A549 (cell line): ENCODE results near the gene SEC14L5. TPM values are rescaled to one million over a fixed set of nuclear protein-coding genes. Genes with fewer than 3 reads are reported as not detected.
"Not testable (repeated sequence)": the region's sequence is repeated elsewhere in the genome, so short reads cannot be mapped to it uniquely, and the experiment has no call there.

Source experiments
- ATAC-seq, 2 experiments: fragments of 200-7000 bp in 1 of 2; fragments of >200 bp in 1 of 2; cut with Nextera tagmentation in 1 of 2; cut with Tn5 transposase in 1 of 2; 3 replicates each; pipeline versions ENCODE4 v1.8.0 to v1.9.1; 2018 to 2020; ENCODE audit warnings: mild to moderate bottlenecking in 1 of 2, moderate library complexity in 1 of 2
- CTCF ChIA-PET: fragments of 300-600 bp; sonication (Branson Sonifier 250); formaldehyde crosslinking; extraction: SDS; loops from one replicate; lab custom pipeline; 2021; ENCODE audit warnings: antibody characterized with exemption, inconsistent platforms; lab: Yijun Ruan, JAX
- POLR2A ChIA-PET: fragments of 350-600 bp; formaldehyde crosslinking; extraction: SDS; loops from one replicate; lab custom pipeline; 2021; ENCODE audit warnings: antibody characterized with exemption, inconsistent platforms; lab: Yijun Ruan, JAX
- DNase-seq, 2 experiments: peaks; one replicate each; pipeline versions ENCODE4 v3.0.0 to v3.0.0-alpha.2; 2011 to 2016; ENCODE audit warnings: low read depth in 1 of 2, low spot score in 1 of 2
- FAIRE-seq: peaks from 2 replicates; lab custom pipeline; 2011; peaks lifted over from hg19 to GRCh38; lab: Jason Lieb, UNC
- H3K27ac ChIP-seq, 2 experiments: fragments of >200 bp; sonication (Bioruptor Twin); formaldehyde crosslinking; 3 replicates each; pipeline ENCODE4 v1.5.1; 2016 to 2017
- H3K4me1 ChIP-seq: fragments of >200 bp; sonication (Bioruptor Twin); formaldehyde crosslinking; 3 replicates; pipeline ENCODE4 v1.6.1; 2016
- H3K4me2 ChIP-seq: fragments of >200 bp; sonication (Bioruptor Twin); formaldehyde crosslinking; 3 replicates; pipeline ENCODE4 v1.6.1; 2016
- H3K4me3 ChIP-seq: fragments of >200 bp; sonication (Bioruptor Twin); formaldehyde crosslinking; 3 replicates; pipeline ENCODE4 v1.5.1; 2016
- H3K9me3 ChIP-seq: fragments of >200 bp; sonication (Bioruptor Twin); formaldehyde crosslinking; 3 replicates; pipeline ENCODE4 v1.6.1; 2016
- CEBPB ChIP-seq, 2 experiments: fragments of >200 bp in 1 of 2; sonication (Bioruptor Twin) in 1 of 2; formaldehyde crosslinking in 1 of 2; IDR thresholded peaks; 2 replicates each; pipeline ENCODE4 v1.6.1; 2012 to 2016
- CHD4 ChIP-seq: fragments of 200-600 bp; sonication (generic); IDR thresholded peaks from 2 replicates; pipeline ENCODE4 v1.6.1; 2016; ENCODE audit warnings: antibody characterized with exemption, mild to moderate bottlenecking, borderline replicate concordance
- CTCF ChIP-seq: fragments of >200 bp; sonication (Bioruptor Twin); formaldehyde crosslinking; IDR thresholded peaks from 3 replicates; pipeline ENCODE4 v1.5.1; 2016
- EHF ChIP-seq: fragments of 250-450 bp; sonication (Bioruptor Pico); IDR thresholded peaks from 2 replicates; pipeline ENCODE4 v1.5.0; 2020; ENCODE audit warnings: mild to moderate bottlenecking
- EHMT2 ChIP-seq: fragments of 200-600 bp; sonication (generic); IDR thresholded peaks from 2 replicates; pipeline ENCODE4 v1.6.1; 2016; ENCODE audit warnings: antibody characterized with exemption, low read depth, mild to moderate bottlenecking, moderate library complexity
- ELK1 ChIP-seq: fragments of 150-350 bp; IDR thresholded peaks from 2 replicates; pipeline ENCODE4 v1.6.1; 2014; ENCODE audit warnings: low read depth, mild to moderate bottlenecking, low read length
- ESRRA ChIP-seq: fragments of 150-350 bp; IDR thresholded peaks from 2 replicates; pipeline ENCODE4 v1.6.1; 2014; ENCODE audit warnings: mild to moderate bottlenecking, low read length, borderline replicate concordance
- FOXS1 ChIP-seq: fragments of 250-450 bp; sonication (Bioruptor Pico); IDR thresholded peaks from 2 replicates; pipeline ENCODE4 v1.5.0; 2020; ENCODE audit warnings: mild to moderate bottlenecking, moderate library complexity
- GATA3 ChIP-seq: IDR thresholded peaks from 2 replicates; pipeline ENCODE4 v1.6.1; 2012; ENCODE audit warnings: borderline replicate concordance
- HDAC2 ChIP-seq: fragments of 200-600 bp; sonication (generic); IDR thresholded peaks from 2 replicates; pipeline ENCODE4 v1.6.1; 2016
- HEYL ChIP-seq: fragments of 250-450 bp; sonication (Bioruptor Pico); IDR thresholded peaks from 2 replicates; pipeline ENCODE4 v1.8.0; 2021; ENCODE audit warnings: mild to moderate bottlenecking, moderate library complexity
- JUN ChIP-seq, 2 experiments: fragments of >200 bp; sonication (Bioruptor Twin); formaldehyde crosslinking; IDR thresholded peaks; 2 replicates in 1 of 2; 3 replicates in 1 of 2; pipeline ENCODE4 v1.6.1; 2016 to 2017
- KDM5A ChIP-seq: fragments of 200-600 bp; sonication (generic); IDR thresholded peaks from 2 replicates; pipeline ENCODE4 v1.6.1; 2016; ENCODE audit warnings: antibody characterized with exemption, mild to moderate bottlenecking
- MAFK ChIP-seq: fragments of 450-650 bp; IDR thresholded peaks from 2 replicates; pipeline ENCODE4 v1.6.1; 2014; ENCODE audit not compliant: partially characterized antibody
- MYC ChIP-seq: IDR thresholded peaks from 2 replicates; pipeline ENCODE4 v1.6.1; 2012; ENCODE audit warnings: mild to moderate bottlenecking, inconsistent platforms, low read length, improper control_type of control experiment, borderline replicate concordance
- NFE2L2 ChIP-seq: fragments of 150-350 bp; conservative IDR thresholded peaks from 2 replicates; pipeline ENCODE4 v1.6.1; 2014; ENCODE audit warnings: low read length
- NR3C1 ChIP-seq: fragments of >200 bp; sonication (Bioruptor Twin); formaldehyde crosslinking; IDR thresholded peaks from 3 replicates; pipeline ENCODE4 v1.6.1; 2017
- PBX3 ChIP-seq: IDR thresholded peaks from 2 replicates; pipeline ENCODE4 v1.6.1; 2012
- POLR2AphosphoS2 ChIP-seq: conservative IDR thresholded peaks from 2 replicates; pipeline ENCODE4 v1.6.1; 2012; ENCODE audit warnings: low read length, improper control_type of control experiment, inconsistent platforms
- RFX5 ChIP-seq: fragments of 450-650 bp; IDR thresholded peaks from 2 replicates; pipeline ENCODE4 v1.7.1; 2014; ENCODE audit warnings: antibody characterized with exemption, mild to moderate bottlenecking, moderate library complexity
- SMC3 ChIP-seq: fragments of >200 bp; sonication (Bioruptor Twin); formaldehyde crosslinking; IDR thresholded peaks from 3 replicates; pipeline ENCODE4 v1.6.1; 2018; ENCODE audit warnings: inconsistent platforms
- TP53 ChIP-seq: fragments of 250-450 bp; sonication (Bioruptor Pico); IDR thresholded peaks from 2 replicates; pipeline ENCODE4 v1.5.0; 2021; ENCODE audit warnings: mild to moderate bottlenecking, moderate library complexity
- ZFP36 ChIP-seq: fragments of 450-650 bp; IDR thresholded peaks from 2 replicates; pipeline ENCODE4 v1.6.1; 2014; ENCODE audit warnings: borderline replicate concordance; ENCODE audit not compliant: partially characterized antibody
- WGBS: methylation state at CpG from one replicate; pipeline ENCODE4 v1.1.6; 2017; ENCODE audit errors: missing lambda C conversion rate; 5-methylcytosine and 5-hydroxymethylcytosine counted together
- polyA plus RNA-seq, 4 experiments: library from polyadenylated mRNA; depleted of rRNA in 3 of 4; stranded (reverse); fragments of >200 nt; fragmentation: RNase III in 1 of 4; extraction: RNeasy Plus Mini Kit Qiagen cat#74134 plus additional on column Dnase treatment in 1 of 4; gene quantifications; 2 replicates in 3 of 4; 3 replicates in 1 of 4; pipeline ENCODE4 v1.2.3, GENCODE V29; 2011 to 2017
- TF ChIP-seq, protein P1 (sequence below): fragments of 450-650 bp; IDR thresholded peaks from 2 replicates; pipeline ENCODE4 v1.6.1; 2014; ENCODE audit warnings: antibody characterized with exemption

SEC14L5 gene
- polyA plus RNA-seq, 2 of the 4 experiments (the other 2 are of a cell fraction): 0.03 to 0.05 TPM

DNA sequence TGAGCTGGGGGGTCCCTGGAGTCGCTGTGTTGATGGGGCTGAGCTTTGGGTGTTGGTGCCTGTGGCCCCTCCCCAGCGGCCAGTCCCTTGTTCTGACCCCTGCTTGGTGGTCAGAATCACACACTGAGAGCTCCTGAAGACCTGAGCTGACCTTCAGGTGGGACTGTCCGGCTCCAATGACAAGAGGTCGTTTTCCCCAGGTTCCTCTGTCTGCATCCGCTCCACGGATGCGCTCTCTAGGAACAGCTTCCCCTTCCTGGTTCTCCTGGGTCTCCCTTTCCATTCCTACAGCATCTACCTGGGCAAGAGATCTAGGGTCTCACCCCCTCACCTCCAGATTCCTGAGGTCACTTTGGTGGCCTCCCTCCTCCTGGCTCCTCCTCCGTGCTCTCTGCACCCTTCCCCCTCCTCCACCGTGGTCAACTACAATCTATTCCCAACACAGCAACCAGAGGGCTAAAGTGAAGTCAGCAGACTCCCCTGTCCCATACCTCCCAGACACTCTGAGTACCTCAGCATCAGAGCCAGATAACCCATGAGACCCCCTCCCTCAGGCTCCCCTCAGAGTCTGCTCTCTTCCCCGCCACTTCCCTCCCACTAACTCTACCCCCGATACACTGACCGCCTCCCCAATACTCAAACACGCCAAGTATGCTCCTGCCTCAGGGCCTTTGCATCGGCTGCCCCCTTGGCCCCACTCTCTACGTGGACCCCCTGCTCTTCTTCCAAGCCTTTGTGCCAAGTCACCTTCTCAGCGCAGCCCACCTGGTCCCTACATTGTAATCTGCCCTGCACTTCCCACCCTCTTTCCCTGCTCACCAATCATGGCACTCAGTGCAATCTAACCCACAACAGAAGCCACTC lies 9.0 kb upstream of the SEC14L5 start:
- ChIA-PET CTCF (interaction anchor here (1.6 kb wide), 1 partner anchor 325 kb away, joined by 4 read pairs; the partner anchor contains the start of gene MGRN1), POLR2A (no interaction called here)
- DNase-seq: no peak
- peak overlapping the region in 1 of 2 experiments; percentile 62; a peak in 2 of 6 replicates for H3K27ac ChIP-seq
- no peak for ATAC-seq
- H3K4me2 ChIP-seq: no peak overlapping the region
- no peaks in the 10 kb centered on the region for H3K9me3 ChIP-seq
- H3K4me1 ChIP-seq: peaks cover 27% of the 10 kb centered on the region
- no peak for TF ChIP-seq RFX5
- TF ChIP-seq EHF (CRISPR knock-in tag): no peak
- no peak for TF ChIP-seq MAFK
- TF ChIP-seq GATA3: no peak
- TF ChIP-seq SMC3: no peak
- TF ChIP-seq NFE2L2: no peak
- no peak for TF ChIP-seq ELK1
- no peak for TF ChIP-seq ZFP36
- TF ChIP-seq PBX3: no peak
- no peak overlapping the region for H3K4me3 ChIP-seq
- no peak for FAIRE-seq
- WGBS: 78% methylated on average over 16 of the region's 16 CpGs

DNA sequence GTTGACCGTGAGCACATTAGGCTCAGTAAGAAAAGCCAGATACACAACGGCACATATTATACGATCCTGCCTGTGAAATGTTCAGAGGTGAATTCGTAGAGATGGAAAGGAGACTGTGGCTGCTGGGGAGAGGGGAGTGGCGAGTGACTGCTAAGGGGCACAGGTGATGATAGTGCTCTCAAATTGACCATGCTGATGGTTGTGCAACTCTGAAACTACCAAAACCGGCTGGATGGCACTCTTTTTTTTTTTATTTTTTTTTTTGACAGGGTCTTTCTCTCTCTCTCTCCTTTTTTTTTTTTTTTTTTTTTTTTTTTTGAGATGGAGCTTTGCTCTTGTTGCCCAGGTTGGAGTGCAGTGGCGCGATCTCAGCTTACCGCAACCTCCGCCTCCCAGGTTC lies 8.1 kb upstream of the SEC14L5 start:
- H3K9me3 ChIP-seq: no peaks in the 10 kb centered on the region
- ChIA-PET POLR2A (interaction anchor here (0.6 kb wide), 1 partner anchor 131 kb away, joined by 3 read pairs; no protein-coding TSS in a partner anchor), CTCF (interaction anchor here (0.6 kb wide), 1 partner anchor 49 kb away, joined by 3 read pairs; no protein-coding TSS in a partner anchor)
- H3K27ac ChIP-seq: no peak overlapping the region
- no peak for FAIRE-seq
- ATAC-seq: no peak
- H3K4me1 ChIP-seq: peaks cover 22% of the 10 kb centered on the region
- H3K4me2 ChIP-seq: no peak overlapping the region
- no peak overlapping the region for H3K4me3 ChIP-seq
- TF ChIP-seq CTCF (no peak), ESRRA (no peak), CHD4 (no peak), NR3C1 (no peak), FOXS1 (CRISPR knock-in tag) (no peak), HEYL (no peak), ELK1 (no peak), CEBPB (IDR thresholded peaks at IDR 0.05) (no peak), JUN (IDR thresholded peaks at IDR 0.05) (no peak), TP53 (CRISPR knock-in tag) (no peak), HDAC2 (no peak), MYC (no peak), EHMT2 (no peak), GATA3 (no peak), KDM5A (no peak), POLR2AphosphoS2 (no peak)
- TF ChIP-seq, protein P1, sequence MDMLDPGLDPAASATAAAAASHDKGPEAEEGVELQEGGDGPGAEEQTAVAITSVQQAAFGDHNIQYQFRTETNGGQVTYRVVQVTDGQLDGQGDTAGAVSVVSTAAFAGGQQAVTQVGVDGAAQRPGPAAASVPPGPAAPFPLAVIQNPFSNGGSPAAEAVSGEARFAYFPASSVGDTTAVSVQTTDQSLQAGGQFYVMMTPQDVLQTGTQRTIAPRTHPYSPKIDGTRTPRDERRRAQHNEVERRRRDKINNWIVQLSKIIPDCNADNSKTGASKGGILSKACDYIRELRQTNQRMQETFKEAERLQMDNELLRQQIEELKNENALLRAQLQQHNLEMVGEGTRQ: no peak
- no peak for DNase-seq
- WGBS: 77% methylated on average over 10 of the region's 10 CpGs

DNA sequence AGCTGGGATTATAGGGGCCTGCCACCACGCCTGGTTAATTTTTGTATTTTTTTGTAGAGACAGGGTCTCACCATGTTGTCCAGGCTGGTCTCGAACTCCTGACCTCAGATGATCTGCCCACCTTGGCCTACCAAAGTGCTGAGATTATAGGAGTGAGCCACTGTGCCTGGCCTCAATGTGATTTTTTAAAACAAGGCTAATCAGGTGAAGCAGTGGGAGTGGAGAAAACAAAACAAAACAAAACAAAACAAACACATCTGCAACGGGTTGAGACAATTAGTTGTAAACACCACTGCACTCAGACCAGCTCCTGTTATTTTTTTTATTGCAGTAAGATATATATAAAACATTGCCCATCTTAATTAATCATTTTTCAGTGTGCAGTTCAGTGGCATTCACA lies 6.5 kb upstream of the SEC14L5 start:
- DNase-seq, H3K4me1 ChIP-seq, FAIRE-seq, ATAC-seq, H3K4me2 ChIP-seq, H3K27ac ChIP-seq, H3K9me3 ChIP-seq, H3K4me3 ChIP-seq, POLR2A ChIA-PET: not testable (repeated sequence)
- CTCF ChIA-PET: interaction anchor here (0.6 to 1.0 kb wide), 2 partner anchors 11 to 534 kb away, joined by 3 to 5 read pairs; no protein-coding TSS in a partner anchor
- WGBS: 61% methylated on average over 3 of the region's 3 CpGs
